Transverse colon (tissue), 4 donors: Measurements from ENCODE around the gene SLC5A4.

ENCODE experiments used
- POLR2A ChIP-seq: fragments of 450-650 bp; IDR thresholded peaks from one replicate; pipeline ENCODE4 v1.6.1; 2016; ENCODE audit warnings: antibody characterized with exemption, mild to moderate bottlenecking, moderate library complexity
- POLR2AphosphoS5 ChIP-seq, 3 donors: sonication (generic); formaldehyde crosslinking; IDR thresholded peaks; one replicate each; pipeline ENCODE4 v1.6.1; 2016; ENCODE audit warnings: antibody characterized with exemption in 3 of 3
- TF ChIP-seq, protein P1 (sequence below), 5 experiments: fragments of 200-600 bp in 3 of 5; fragments of 450-650 bp in 2 of 5; sonication (generic) in 3 of 5; IDR thresholded peaks; 1 replicate in 2 of 5; 2 replicates in 3 of 5; pipeline ENCODE4 v1.5.1; 2016 to 2017; ENCODE audit warnings: antibody characterized with exemption in 5 of 5, inconsistent platforms in 3 of 5, mild to moderate bottlenecking in 2 of 5, moderate library complexity in 1 of 5

DNA sequence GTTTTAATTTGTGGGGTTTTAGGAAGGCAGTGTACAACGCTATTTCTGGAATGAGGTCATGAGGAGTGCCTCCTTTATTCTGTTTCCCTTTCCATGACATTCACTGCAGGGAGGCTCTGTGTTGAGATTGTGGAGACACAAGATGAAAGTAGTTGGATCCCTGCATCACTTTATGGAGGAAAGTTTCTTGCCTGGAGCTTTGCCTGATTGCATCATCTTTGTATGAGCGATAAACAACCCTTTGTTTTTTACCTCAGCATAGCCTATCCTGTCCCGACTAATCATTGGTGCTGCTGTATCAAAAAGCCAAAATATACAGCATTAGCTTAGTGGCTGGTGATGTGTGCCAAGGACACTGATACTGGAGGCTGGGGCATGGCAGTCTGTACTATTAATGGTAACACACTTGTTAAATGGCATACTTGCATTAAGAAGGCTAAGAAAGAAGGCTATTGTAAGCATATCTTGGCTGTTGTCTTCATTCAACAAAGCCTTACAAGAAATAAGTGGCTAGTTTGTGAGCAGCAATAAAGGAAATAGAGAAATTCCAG lies 31.2 kb upstream of the SLC5A4 start:
- TF ChIP-seq, protein P1, sequence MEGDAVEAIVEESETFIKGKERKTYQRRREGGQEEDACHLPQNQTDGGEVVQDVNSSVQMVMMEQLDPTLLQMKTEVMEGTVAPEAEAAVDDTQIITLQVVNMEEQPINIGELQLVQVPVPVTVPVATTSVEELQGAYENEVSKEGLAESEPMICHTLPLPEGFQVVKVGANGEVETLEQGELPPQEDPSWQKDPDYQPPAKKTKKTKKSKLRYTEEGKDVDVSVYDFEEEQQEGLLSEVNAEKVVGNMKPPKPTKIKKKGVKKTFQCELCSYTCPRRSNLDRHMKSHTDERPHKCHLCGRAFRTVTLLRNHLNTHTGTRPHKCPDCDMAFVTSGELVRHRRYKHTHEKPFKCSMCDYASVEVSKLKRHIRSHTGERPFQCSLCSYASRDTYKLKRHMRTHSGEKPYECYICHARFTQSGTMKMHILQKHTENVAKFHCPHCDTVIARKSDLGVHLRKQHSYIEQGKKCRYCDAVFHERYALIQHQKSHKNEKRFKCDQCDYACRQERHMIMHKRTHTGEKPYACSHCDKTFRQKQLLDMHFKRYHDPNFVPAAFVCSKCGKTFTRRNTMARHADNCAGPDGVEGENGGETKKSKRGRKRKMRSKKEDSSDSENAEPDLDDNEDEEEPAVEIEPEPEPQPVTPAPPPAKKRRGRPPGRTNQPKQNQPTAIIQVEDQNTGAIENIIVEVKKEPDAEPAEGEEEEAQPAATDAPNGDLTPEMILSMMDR (IDR thresholded peaks at IDR 0.05), result no peak
- TF ChIP-seq POLR2A (no peak), POLR2AphosphoS5 (IDR thresholded peaks at IDR 0.05) (no peak)
